Liver (tissue), 3 donors: ENCODE measurements around the gene OR51E1.

Source experiments
- CTCF ChIP-seq: fragments of 150-350 bp; IDR thresholded peaks from 2 replicates; pipeline ENCODE4 v1.5.1; 2017; ENCODE audit warnings: improper control_type of control experiment, low read depth, low read length; ENCODE audit not compliant: missing input control
- EGR1 ChIP-seq, 2 donors: IDR thresholded peaks; 2 replicates each; pipeline ENCODE4 v1.6.1; 2016 to 2018; ENCODE audit warnings: antibody characterized with exemption in 2 of 2, low read depth in 2 of 2
- FOXA1 ChIP-seq: IDR thresholded peaks from 2 replicates; pipeline ENCODE4 v1.6.1; 2016; ENCODE audit warnings: antibody characterized with exemption
- GABPA ChIP-seq, 2 donors: IDR thresholded peaks in 1 of 2; conservative IDR thresholded peaks in 1 of 2; 2 replicates each; pipeline ENCODE4 v1.6.1; 2016; ENCODE audit warnings: antibody characterized with exemption in 2 of 2, mild to moderate bottlenecking in 1 of 2, moderate library complexity in 1 of 2
- NR2F2 ChIP-seq: IDR thresholded peaks from 2 replicates; pipeline ENCODE4 v1.6.1; 2016; ENCODE audit warnings: antibody characterized with exemption
- RAD21 ChIP-seq, 2 donors: IDR thresholded peaks; 2 replicates each; pipeline ENCODE4 v1.6.1; 2016; ENCODE audit warnings: antibody characterized with exemption in 2 of 2, mild to moderate bottlenecking in 2 of 2
- SP1 ChIP-seq: IDR thresholded peaks from 2 replicates; pipeline ENCODE4 v1.6.1; 2018; ENCODE audit warnings: antibody characterized with exemption, mild to moderate bottlenecking
- TAF1 ChIP-seq: conservative IDR thresholded peaks from 2 replicates; pipeline ENCODE4 v1.6.1; 2016; ENCODE audit warnings: antibody characterized with exemption, mild to moderate bottlenecking
- YY1 ChIP-seq: IDR thresholded peaks from 2 replicates; pipeline ENCODE4 v1.6.1; 2016; ENCODE audit warnings: antibody characterized with exemption, mild to moderate bottlenecking
- TF ChIP-seq, protein P1 (sequence below): IDR thresholded peaks from 2 replicates; pipeline ENCODE4 v1.6.1; 2016; ENCODE audit warnings: antibody characterized with exemption, mild to moderate bottlenecking
- TF ChIP-seq, protein P2 (sequence below): IDR thresholded peaks from 2 replicates; pipeline ENCODE4 v1.6.1; 2016; ENCODE audit warnings: antibody characterized with exemption
- TF ChIP-seq, protein P3 (sequence below): IDR thresholded peaks from 2 replicates; pipeline ENCODE4 v1.6.1; 2016; ENCODE audit warnings: antibody characterized with exemption
- donor health status: healthy.
- donor health status: healthy.

- TF ChIP-seq CTCF = no peak
- TF ChIP-seq GABPA (IDR thresholded peaks at IDR 0.05 in 1 of 2, conservative IDR thresholded peaks at IDR 0.05 in 1 of 2) = no peak
- no peak for TF ChIP-seq SP1
- TF ChIP-seq, protein P1, sequence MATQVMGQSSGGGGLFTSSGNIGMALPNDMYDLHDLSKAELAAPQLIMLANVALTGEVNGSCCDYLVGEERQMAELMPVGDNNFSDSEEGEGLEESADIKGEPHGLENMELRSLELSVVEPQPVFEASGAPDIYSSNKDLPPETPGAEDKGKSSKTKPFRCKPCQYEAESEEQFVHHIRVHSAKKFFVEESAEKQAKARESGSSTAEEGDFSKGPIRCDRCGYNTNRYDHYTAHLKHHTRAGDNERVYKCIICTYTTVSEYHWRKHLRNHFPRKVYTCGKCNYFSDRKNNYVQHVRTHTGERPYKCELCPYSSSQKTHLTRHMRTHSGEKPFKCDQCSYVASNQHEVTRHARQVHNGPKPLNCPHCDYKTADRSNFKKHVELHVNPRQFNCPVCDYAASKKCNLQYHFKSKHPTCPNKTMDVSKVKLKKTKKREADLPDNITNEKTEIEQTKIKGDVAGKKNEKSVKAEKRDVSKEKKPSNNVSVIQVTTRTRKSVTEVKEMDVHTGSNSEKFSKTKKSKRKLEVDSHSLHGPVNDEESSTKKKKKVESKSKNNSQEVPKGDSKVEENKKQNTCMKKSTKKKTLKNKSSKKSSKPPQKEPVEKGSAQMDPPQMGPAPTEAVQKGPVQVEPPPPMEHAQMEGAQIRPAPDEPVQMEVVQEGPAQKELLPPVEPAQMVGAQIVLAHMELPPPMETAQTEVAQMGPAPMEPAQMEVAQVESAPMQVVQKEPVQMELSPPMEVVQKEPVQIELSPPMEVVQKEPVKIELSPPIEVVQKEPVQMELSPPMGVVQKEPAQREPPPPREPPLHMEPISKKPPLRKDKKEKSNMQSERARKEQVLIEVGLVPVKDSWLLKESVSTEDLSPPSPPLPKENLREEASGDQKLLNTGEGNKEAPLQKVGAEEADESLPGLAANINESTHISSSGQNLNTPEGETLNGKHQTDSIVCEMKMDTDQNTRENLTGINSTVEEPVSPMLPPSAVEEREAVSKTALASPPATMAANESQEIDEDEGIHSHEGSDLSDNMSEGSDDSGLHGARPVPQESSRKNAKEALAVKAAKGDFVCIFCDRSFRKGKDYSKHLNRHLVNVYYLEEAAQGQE = no peak
- no peak for TF ChIP-seq TAF1
- TF ChIP-seq YY1 = no peak
- TF ChIP-seq, protein P2, sequence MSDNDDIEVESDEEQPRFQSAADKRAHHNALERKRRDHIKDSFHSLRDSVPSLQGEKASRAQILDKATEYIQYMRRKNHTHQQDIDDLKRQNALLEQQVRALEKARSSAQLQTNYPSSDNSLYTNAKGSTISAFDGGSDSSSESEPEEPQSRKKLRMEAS = no peak
- TF ChIP-seq, protein P3, sequence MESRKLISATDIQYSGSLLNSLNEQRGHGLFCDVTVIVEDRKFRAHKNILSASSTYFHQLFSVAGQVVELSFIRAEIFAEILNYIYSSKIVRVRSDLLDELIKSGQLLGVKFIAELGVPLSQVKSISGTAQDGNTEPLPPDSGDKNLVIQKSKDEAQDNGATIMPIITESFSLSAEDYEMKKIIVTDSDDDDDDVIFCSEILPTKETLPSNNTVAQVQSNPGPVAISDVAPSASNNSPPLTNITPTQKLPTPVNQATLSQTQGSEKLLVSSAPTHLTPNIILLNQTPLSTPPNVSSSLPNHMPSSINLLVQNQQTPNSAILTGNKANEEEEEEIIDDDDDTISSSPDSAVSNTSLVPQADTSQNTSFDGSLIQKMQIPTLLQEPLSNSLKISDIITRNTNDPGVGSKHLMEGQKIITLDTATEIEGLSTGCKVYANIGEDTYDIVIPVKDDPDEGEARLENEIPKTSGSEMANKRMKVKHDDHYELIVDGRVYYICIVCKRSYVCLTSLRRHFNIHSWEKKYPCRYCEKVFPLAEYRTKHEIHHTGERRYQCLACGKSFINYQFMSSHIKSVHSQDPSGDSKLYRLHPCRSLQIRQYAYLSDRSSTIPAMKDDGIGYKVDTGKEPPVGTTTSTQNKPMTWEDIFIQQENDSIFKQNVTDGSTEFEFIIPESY = no peak
- no peak for TF ChIP-seq EGR1 (IDR thresholded peaks at IDR 0.05; ENCODE audit: low read depth in 2 of 2)
- no peak for TF ChIP-seq NR2F2
- TF ChIP-seq RAD21 (IDR thresholded peaks at IDR 0.05) = no peak
- TF ChIP-seq FOXA1 = no peak
Measured at GRCh38 chr11:4682623-4683419, 39.0 kb downstream of the OR51E1 start.
